IMR-90 (cell line): ENCODE results near the gene FDXR. TPM values are rescaled to one million over a fixed set of nuclear protein-coding genes. Genes with fewer than 3 reads are reported as not detected.

ENCODE experiments used
- ATAC-seq: fragments of 200-7000 bp; cut with Tn5 transposase; 2 replicates; pipeline ENCODE4 v1.9.1; 2020; ENCODE audit warnings: low read depth, mild to moderate bottlenecking, moderate library complexity
- BruUV-seq: library from RNA; stranded (reverse); fragments of 400-500 nt; replicated peaks from 2 replicates; lab custom pipeline; 2021; lab: Mats Ljungman, UMichigan
- CTCF ChIA-PET: fragments of 300-600 bp; formaldehyde crosslinking; extraction: SDS; loops from one replicate; lab custom pipeline; 2021; ENCODE audit warnings: antibody characterized with exemption; lab: Yijun Ruan, JAX
- POLR2A ChIA-PET: fragments of 300-600 bp; sonication (Branson Sonifier 250); formaldehyde crosslinking; loops from one replicate; lab custom pipeline; 2022; ENCODE audit warnings: antibody characterized with exemption; ENCODE audit not compliant: unreplicated experiment; lab: Charles Lee
- DNase-seq: peaks from one replicate; pipeline ENCODE4 v3.0.0; 2013
- H2AFZ ChIP-seq: replicated peaks from 2 replicates; pipeline ENCODE3; 2013; ENCODE audit warnings: low read length, mild to moderate bottlenecking; ENCODE audit not compliant: poor library complexity
- H2AK5ac ChIP-seq: 2 replicates; pipeline ENCODE4 v1.6.1; 2013; ENCODE audit warnings: low read depth, low read length, inconsistent platforms
- H2AK9ac ChIP-seq: replicated peaks from 2 replicates; pipeline ENCODE3; 2013; ENCODE audit warnings: mild to moderate bottlenecking, low read depth, low read length, moderate library complexity; ENCODE audit not compliant: poor library complexity
- H2BK120ac ChIP-seq: 2 replicates; pipeline ENCODE4 v1.6.1; 2013; ENCODE audit warnings: low read depth, low read length, inconsistent platforms
- H2BK15ac ChIP-seq: 3 replicates; pipeline ENCODE4 v1.6.1; 2013; ENCODE audit warnings: low read depth, low read length, inconsistent platforms
- H2BK20ac ChIP-seq: 2 replicates; pipeline ENCODE4 v1.6.1; 2013; ENCODE audit warnings: low read depth, mild to moderate bottlenecking, inconsistent platforms, low read length, moderate library complexity
- H2BK5ac ChIP-seq: 2 replicates; pipeline ENCODE4 v1.6.1; 2013; ENCODE audit warnings: mild to moderate bottlenecking, low read depth, low read length, inconsistent platforms; ENCODE audit not compliant: poor library complexity, severe bottlenecking
- H3K14ac ChIP-seq: replicated peaks from 2 replicates; pipeline ENCODE4 v1.6.1; 2013; ENCODE audit warnings: low read depth, low read length, inconsistent platforms
- H3K18ac ChIP-seq: 2 replicates; pipeline ENCODE4 v1.6.1; 2013; ENCODE audit warnings: low read depth, low read length, control low read depth
- H3K23ac ChIP-seq: 2 replicates; pipeline ENCODE4 v1.6.1; 2013; ENCODE audit warnings: low read depth, low read length, inconsistent platforms
- H3K27ac ChIP-seq: 2 replicates; pipeline ENCODE4 v1.5.1; 2013; ENCODE audit warnings: mild to moderate bottlenecking, control low read depth, low read length; ENCODE audit not compliant: insufficient read depth
- H3K27me3 ChIP-seq: 2 replicates; pipeline ENCODE4 v1.6.1; 2013; ENCODE audit warnings: low read length; ENCODE audit not compliant: control insufficient read depth, insufficient read depth
- H3K36me3 ChIP-seq: 2 replicates; pipeline ENCODE4 v1.6.1; 2013; ENCODE audit warnings: low read length, mixed read lengths; ENCODE audit not compliant: control insufficient read depth, insufficient read depth
- H3K4ac ChIP-seq: 2 replicates; pipeline ENCODE4 v1.6.1; 2013; ENCODE audit warnings: low read depth, low read length, inconsistent platforms
- H3K4me1 ChIP-seq: 2 replicates; pipeline ENCODE4 v1.6.1; 2013; ENCODE audit warnings: low read length, mixed read lengths; ENCODE audit not compliant: control insufficient read depth, insufficient read depth
- H3K4me2 ChIP-seq: 2 replicates; pipeline ENCODE4 v1.6.1; 2013; ENCODE audit warnings: low read depth, mild to moderate bottlenecking, control low read depth, low read length, moderate library complexity
- H3K4me3 ChIP-seq: 2 replicates; pipeline ENCODE4 v1.5.1; 2013; ENCODE audit warnings: low read depth, mild to moderate bottlenecking, control low read depth, low read length, moderate library complexity; ENCODE audit not compliant: insufficient read depth
- H3K56ac ChIP-seq: 2 replicates; pipeline ENCODE4 v1.6.1; 2013; ENCODE audit warnings: low read length, inconsistent platforms; ENCODE audit not compliant: insufficient read depth; ENCODE audit errors: extremely low read depth
- H3K79me1 ChIP-seq, 2 experiments: 2 replicates each; pipeline ENCODE4 v1.6.1; 2013; ENCODE audit warnings: low read length in 2 of 2, inconsistent platforms in 1 of 2, low read depth in 1 of 2
- H3K9ac ChIP-seq: 2 replicates; pipeline ENCODE4 v1.6.1; 2013; ENCODE audit warnings: low read depth, low read length, control low read depth
- H3K9me1 ChIP-seq: 2 replicates; pipeline ENCODE4 v1.6.1; 2013; ENCODE audit warnings: low read length, inconsistent platforms; ENCODE audit not compliant: insufficient read depth
- H3K9me3 ChIP-seq: 2 replicates; pipeline ENCODE4 v1.6.1; 2013; ENCODE audit warnings: low read length; ENCODE audit not compliant: control insufficient read depth, insufficient read depth
- H4K20me1 ChIP-seq: 2 replicates; pipeline ENCODE4 v1.6.1; 2013; ENCODE audit warnings: low read length, inconsistent platforms; ENCODE audit not compliant: insufficient read depth
- H4K5ac ChIP-seq: 2 replicates; pipeline ENCODE4 v1.6.1; 2013; ENCODE audit warnings: mild to moderate bottlenecking, low read depth, low read length, control low read depth
- H4K8ac ChIP-seq, 2 experiments: 2 replicates each; pipeline ENCODE4 v1.6.1; 2013; ENCODE audit warnings: low read depth in 2 of 2, low read length in 2 of 2, control low read depth in 1 of 2, inconsistent platforms in 1 of 2
- H4K91ac ChIP-seq: 2 replicates; pipeline ENCODE4 v1.6.1; 2013; ENCODE audit warnings: low read depth, low read length, inconsistent platforms; ENCODE audit not compliant: insufficient read depth
- BHLHE40 ChIP-seq: fragments of 150-350 bp; IDR thresholded peaks from 2 replicates; pipeline ENCODE4 v1.6.1; 2016; ENCODE audit warnings: mild to moderate bottlenecking, low read depth, low read length
- CEBPB ChIP-seq: IDR thresholded peaks from 2 replicates; pipeline ENCODE4 v1.6.1; 2012; ENCODE audit warnings: low read depth, low read length, improper control_type of control experiment
- CHD1 ChIP-seq: IDR thresholded peaks from 2 replicates; pipeline ENCODE4 v1.6.1; 2012; ENCODE audit warnings: low read depth, low read length, improper control_type of control experiment
- FOS ChIP-seq: fragments of 150-350 bp; IDR thresholded peaks from 2 replicates; pipeline ENCODE4 v1.6.1; 2016; ENCODE audit warnings: low read depth, low read length
- MAFK ChIP-seq: IDR thresholded peaks from 2 replicates; pipeline ENCODE4 v1.6.1; 2012; ENCODE audit warnings: low read depth, low read length, improper control_type of control experiment
- MAZ ChIP-seq: IDR thresholded peaks from 2 replicates; pipeline ENCODE4 v1.6.1; 2012; ENCODE audit warnings: low read depth, mild to moderate bottlenecking, low read length, improper control_type of control experiment, moderate library complexity, borderline replicate concordance
- RAD21 ChIP-seq: IDR thresholded peaks from 2 replicates; pipeline ENCODE4 v1.6.1; 2012; ENCODE audit warnings: low read length, improper control_type of control experiment
- RCOR1 ChIP-seq: IDR thresholded peaks from 2 replicates; pipeline ENCODE4 v1.6.1; 2012; ENCODE audit warnings: mild to moderate bottlenecking, low read length, improper control_type of control experiment; ENCODE audit not compliant: insufficient replicate concordance
- WGBS, 2 experiments: methylation state at CpG; one replicate each; pipeline versions ENCODE4 v1.1.5 to v1.1.7; 2013; ENCODE audit warnings: missing lambda C conversion rate in 2 of 2; ENCODE audit not compliant: insufficient read length in 1 of 2; ENCODE audit errors: extremely low coverage in 2 of 2; 5-methylcytosine and 5-hydroxymethylcytosine counted together
- dilution Hi-C: fragments of 300-500 bp; cut with HindIII; formaldehyde crosslinking; loops from one replicate; pipeline ENCODE4 v1.14.3; 2018; ENCODE audit warnings: low sequenced_read_pairs; ENCODE audit not compliant: unreplicated experiment
- in situ Hi-C: fragments of 300-500 bp; cut with MboI; formaldehyde crosslinking; loops from 3 replicates; pipeline ENCODE4 v1.14.3; 2019; ENCODE audit warnings: low sequenced_read_pairs, inconsistent platforms, mixed read lengths
- intact Hi-C: fragments of 100-400 bp; cut with micrococcal nuclease; formaldehyde crosslinking; loops from 2 replicates; pipeline ENCODE4 v1.10.0; 2022
- polyA plus RNA-seq, 3 experiments: library from polyadenylated mRNA; depleted of rRNA; stranded (reverse); fragments of >200 nt; gene quantifications; 2 replicates each; pipeline ENCODE4 v1.2.3, GENCODE V29; 2012; ENCODE audit warnings: low replicate concordance in 1 of 3
- total RNA-seq: library from RNA; depleted of rRNA; stranded (reverse); fragments of >200 nt; gene quantifications from 2 replicates; pipeline ENCODE4 v1.2.3, GENCODE V29; 2012
- TF ChIP-seq, protein P1 (sequence below): fragments of 150-350 bp; IDR thresholded peaks from 2 replicates; pipeline ENCODE4 v1.6.1; 2016; ENCODE audit warnings: low read depth, mild to moderate bottlenecking, low read length, moderate library complexity, borderline replicate concordance

Gene FDXR
- total and polyA plus RNA-seq, 2 of the 4 experiments (the other 2 are of a cell fraction): 12.4 to 18.6 TPM

GRCh38 chr17:74827800-74828199, 45.0 kb downstream of the FDXR start:
- Histone ChIP-seq H2BK120ac (no peak overlapping the region), H3K9ac (no peak overlapping the region), H3K79me1 (no peaks in the 10 kb centered on the region), H3K27ac (no peak overlapping the region), H3K4me2 (no peak overlapping the region), H3K9me3 (no peaks in the 10 kb centered on the region), H4K5ac (no peak overlapping the region), H2BK20ac (no peak overlapping the region), H3K56ac (no peak overlapping the region), H2BK15ac (no peak overlapping the region), H2AK5ac (no peak overlapping the region), H3K36me3 (peaks cover 8% of the 10 kb centered on the region), H2AK9ac (peak overlapping the region; percentile 59), H3K4me1 (no peaks in the 10 kb centered on the region), H3K18ac (no peak overlapping the region), H4K91ac (no peak overlapping the region), H2AFZ (no peak overlapping the region), H3K23ac (no peak overlapping the region), H3K27me3 (no peaks in the 10 kb centered on the region), H3K4me3 (no peak overlapping the region), H4K8ac (no peak overlapping the region), H3K14ac (no peak overlapping the region), H4K20me1 (no peaks in the 10 kb centered on the region), H2BK5ac (no peak overlapping the region), H3K4ac (no peak overlapping the region), H3K9me1 (peaks cover 4% of the 10 kb centered on the region; the same call in 1 of the 2 replicates)
- ChIA-PET CTCF (no interaction called here), POLR2A (no interaction called here)
- BruUV-seq: no TSS peak
- DNase-seq (no peak), ATAC-seq (no peak)
- dilution Hi-C loops (no loop called here), in situ Hi-C loops (no loop called here), intact Hi-C loops (no loop called here)
- 74% methylated on average over 6 of the region's 11 CpGs; no CpG with 5 or more reads in 1 of the 2 experiments for WGBS, 2 experiments
- no peak for TF ChIP-seq CEBPB
- TF ChIP-seq BHLHE40: no peak
- no peak for TF ChIP-seq RAD21
- TF ChIP-seq, protein P1, sequence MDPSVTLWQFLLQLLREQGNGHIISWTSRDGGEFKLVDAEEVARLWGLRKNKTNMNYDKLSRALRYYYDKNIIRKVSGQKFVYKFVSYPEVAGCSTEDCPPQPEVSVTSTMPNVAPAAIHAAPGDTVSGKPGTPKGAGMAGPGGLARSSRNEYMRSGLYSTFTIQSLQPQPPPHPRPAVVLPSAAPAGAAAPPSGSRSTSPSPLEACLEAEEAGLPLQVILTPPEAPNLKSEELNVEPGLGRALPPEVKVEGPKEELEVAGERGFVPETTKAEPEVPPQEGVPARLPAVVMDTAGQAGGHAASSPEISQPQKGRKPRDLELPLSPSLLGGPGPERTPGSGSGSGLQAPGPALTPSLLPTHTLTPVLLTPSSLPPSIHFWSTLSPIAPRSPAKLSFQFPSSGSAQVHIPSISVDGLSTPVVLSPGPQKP: no peak
- TF ChIP-seq FOS: no peak
- TF ChIP-seq MAFK: no peak
- TF ChIP-seq CHD1: no peak
- no peak for TF ChIP-seq RCOR1
- no peak for TF ChIP-seq MAZ
